Esophagus muscularis mucosa (tissue), 4 donors: ENCODE measurements around the gene KMT5B. TPM values are rescaled to one million over a fixed set of nuclear protein-coding genes. Genes with fewer than 3 reads are reported as not detected.

Source experiments
- DNase-seq: peaks from one replicate; pipeline ENCODE4 v3.0.0-alpha.2; 2017; ENCODE audit errors: extremely low spot score
- H3K27ac ChIP-seq, 4 donors: fragments of 200-600 bp; sonication (generic); replicated peaks in 1 of 4; 1 replicate in 3 of 4; 2 replicates in 1 of 4; pipeline ENCODE4 v1.5.1; 2016 to 2019; ENCODE audit warnings: mild to moderate bottlenecking in 1 of 4
- H3K27me3 ChIP-seq, 4 donors: fragments of 200-600 bp; sonication (generic); one replicate each; pipeline versions ENCODE4 v1.5.1 to v1.6.0; 2016 to 2019
- H3K36me3 ChIP-seq, 4 donors: fragments of 200-600 bp; sonication (generic); one replicate each; pipeline ENCODE4 v1.5.1; 2016 to 2019
- H3K4me1 ChIP-seq, 4 donors: fragments of 200-600 bp; sonication (generic); one replicate each; pipeline ENCODE4 v1.5.1; 2016 to 2019
- H3K4me3 ChIP-seq, 4 donors: fragments of 200-600 bp; sonication (generic); 1 replicate in 2 of 4; 2 replicates in 2 of 4; pipeline ENCODE4 v1.5.1; 2016 to 2019; ENCODE audit warnings: mild to moderate bottlenecking in 4 of 4, moderate library complexity in 1 of 4
- H3K9me3 ChIP-seq, 4 donors: fragments of 200-600 bp; sonication (generic); 1 replicate in 3 of 4; 2 replicates in 1 of 4; pipeline ENCODE4 v1.5.1; 2016 to 2019
- EP300 ChIP-seq: sonication (generic); formaldehyde crosslinking; IDR thresholded peaks from one replicate; pipeline ENCODE4 v1.6.1; 2017; ENCODE audit warnings: antibody characterized with exemption
- POLR2A ChIP-seq: fragments of 450-650 bp; IDR thresholded peaks from one replicate; pipeline ENCODE4 v1.6.1; 2017; ENCODE audit warnings: antibody characterized with exemption, moderate library complexity, mild to moderate bottlenecking, low read depth
- POLR2AphosphoS5 ChIP-seq, 2 donors: sonication (generic); formaldehyde crosslinking; IDR thresholded peaks; one replicate each; pipeline ENCODE4 v1.6.1; 2017; ENCODE audit warnings: antibody characterized with exemption in 2 of 2
- WGBS: methylation state at CpG from one replicate; pipeline ENCODE4 v1.1.5; 2018; 5-methylcytosine and 5-hydroxymethylcytosine counted together
- intact Hi-C: fragments of 100-400 bp; cut with DNase I; formaldehyde crosslinking; loops from one replicate; pipeline ENCODE4 v1.15.1; 2023
- total RNA-seq, 4 donors: library from RNA; depleted of rRNA; stranded (reverse); fragments of >200 nt; gene quantifications; one replicate each; pipeline versions ENCODE4 v1.1.0 to v1.2.1, GENCODE V29; 2016
- TF ChIP-seq, protein P1 (sequence below), 3 experiments: fragments of 200-600 bp in 2 of 3; fragments of 450-650 bp in 1 of 3; sonication (generic) in 2 of 3; IDR thresholded peaks; one replicate each; pipeline ENCODE4 v1.5.1; 2017 to 2019; ENCODE audit warnings: antibody characterized with exemption in 3 of 3, mild to moderate bottlenecking in 2 of 3, moderate library complexity in 1 of 3

KMT5B gene
- total RNA-seq, 4 donors from 2014 or later = 28.7 to 49.4 (median 43.3) TPM

DNA sequence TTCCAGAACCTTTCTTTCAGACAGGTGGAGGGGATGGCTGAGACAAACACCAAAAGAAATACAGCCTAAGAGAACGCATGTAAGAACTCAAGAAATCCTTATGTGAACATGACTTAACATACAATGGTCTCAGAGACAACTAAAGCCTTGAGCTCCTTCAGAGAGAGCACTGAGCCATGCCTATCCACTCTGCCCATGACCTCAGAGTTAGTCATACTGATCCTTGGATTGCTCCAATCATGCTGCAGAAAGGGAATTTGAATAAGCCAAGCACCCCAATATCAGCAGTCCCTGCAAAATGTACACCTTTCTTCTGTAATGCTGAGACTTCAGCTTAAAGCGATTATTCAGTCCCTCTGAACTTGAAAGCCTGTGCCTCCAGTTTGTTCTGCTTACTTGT, 48.7 kb downstream of the KMT5B start:
- H3K4me1 ChIP-seq = no peaks in the 10 kb centered on the region
- no peak overlapping the region for H3K4me3 ChIP-seq
- H3K36me3 ChIP-seq = peaks cover 42 to 82% (median 65%) of the 10 kb centered on the region in 4 donors
- 83% methylated on average over 2 of the region's 2 CpGs for WGBS
- no peaks in the 10 kb centered on the region for H3K27me3 ChIP-seq
- no peak overlapping the region for H3K27ac ChIP-seq
- intact Hi-C loops = no loop called here
- no peak for TF ChIP-seq POLR2AphosphoS5 (IDR thresholded peaks at IDR 0.05)
- no peak for TF ChIP-seq EP300
- TF ChIP-seq POLR2A = no peak
- TF ChIP-seq, protein P1, sequence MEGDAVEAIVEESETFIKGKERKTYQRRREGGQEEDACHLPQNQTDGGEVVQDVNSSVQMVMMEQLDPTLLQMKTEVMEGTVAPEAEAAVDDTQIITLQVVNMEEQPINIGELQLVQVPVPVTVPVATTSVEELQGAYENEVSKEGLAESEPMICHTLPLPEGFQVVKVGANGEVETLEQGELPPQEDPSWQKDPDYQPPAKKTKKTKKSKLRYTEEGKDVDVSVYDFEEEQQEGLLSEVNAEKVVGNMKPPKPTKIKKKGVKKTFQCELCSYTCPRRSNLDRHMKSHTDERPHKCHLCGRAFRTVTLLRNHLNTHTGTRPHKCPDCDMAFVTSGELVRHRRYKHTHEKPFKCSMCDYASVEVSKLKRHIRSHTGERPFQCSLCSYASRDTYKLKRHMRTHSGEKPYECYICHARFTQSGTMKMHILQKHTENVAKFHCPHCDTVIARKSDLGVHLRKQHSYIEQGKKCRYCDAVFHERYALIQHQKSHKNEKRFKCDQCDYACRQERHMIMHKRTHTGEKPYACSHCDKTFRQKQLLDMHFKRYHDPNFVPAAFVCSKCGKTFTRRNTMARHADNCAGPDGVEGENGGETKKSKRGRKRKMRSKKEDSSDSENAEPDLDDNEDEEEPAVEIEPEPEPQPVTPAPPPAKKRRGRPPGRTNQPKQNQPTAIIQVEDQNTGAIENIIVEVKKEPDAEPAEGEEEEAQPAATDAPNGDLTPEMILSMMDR (IDR thresholded peaks at IDR 0.05) = no peak
- no peaks in the 10 kb centered on the region for H3K9me3 ChIP-seq
- no peak for DNase-seq

DNA sequence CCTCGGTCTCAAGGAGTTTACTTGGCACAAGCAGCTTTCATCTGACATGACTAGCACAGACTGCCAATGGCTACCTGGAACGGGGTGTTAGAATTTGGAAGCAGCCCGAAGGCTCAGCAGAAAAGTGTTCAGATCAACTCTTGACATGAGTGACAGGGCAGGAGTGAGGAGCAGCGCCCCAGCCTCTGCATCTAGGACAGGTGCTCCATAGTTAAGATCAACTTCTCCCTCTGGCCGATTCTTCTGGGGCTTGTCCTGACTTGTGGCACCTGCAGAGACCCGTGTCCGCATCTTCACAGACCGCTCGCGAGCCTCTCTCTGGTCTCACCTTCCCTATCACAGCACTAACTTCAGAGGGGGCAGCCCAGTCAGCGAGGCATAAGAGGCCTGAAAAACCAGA, 49.4 kb downstream of the KMT5B start:
- Histone ChIP-seq H3K27ac (no peak overlapping the region), H3K4me1 (no peaks in the 10 kb centered on the region), H3K27me3 (no peaks in the 10 kb centered on the region), H3K4me3 (no peak overlapping the region), H3K36me3 (peaks cover 34 to 81% (median 59%) of the 10 kb centered on the region in 4 donors), H3K9me3 (no peaks in the 10 kb centered on the region)
- TF ChIP-seq, protein P1 (IDR thresholded peaks at IDR 0.05) = no peak
- TF ChIP-seq POLR2AphosphoS5 (IDR thresholded peaks at IDR 0.05) (no peak), EP300 (no peak), POLR2A (no peak)
- DNase-seq = peak; percentile 80
- 100% methylated on average over 2 of the region's 11 CpGs for WGBS
- intact Hi-C loops = no loop called here

DNA sequence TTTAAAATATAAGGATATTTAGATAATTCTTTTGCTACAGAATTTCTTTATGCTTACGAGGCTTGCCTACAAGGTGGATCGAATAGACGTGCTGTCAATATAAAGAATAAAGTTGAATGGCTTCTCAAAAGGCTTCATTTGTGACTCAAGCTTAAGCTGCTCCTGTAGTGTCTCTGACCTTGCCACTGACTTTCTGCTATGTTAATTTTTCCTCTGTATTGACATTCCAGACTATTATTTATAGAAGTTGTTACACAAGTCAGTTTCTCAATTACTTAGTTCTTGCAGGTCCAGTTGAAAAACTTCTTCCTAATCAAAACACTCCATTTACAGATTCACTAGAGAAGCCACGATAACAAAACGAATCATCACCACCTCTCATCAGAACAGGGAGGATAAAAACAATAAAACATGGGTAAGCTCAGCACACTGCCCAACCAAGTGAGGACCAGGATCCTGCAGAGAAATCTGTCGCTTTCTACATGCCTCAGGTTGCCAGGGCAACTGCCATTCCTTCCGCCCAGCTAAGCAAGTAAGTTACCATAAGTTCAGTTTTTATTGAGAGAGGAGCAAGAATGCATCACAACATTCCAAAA, 52.9 kb downstream of the KMT5B start:
- intact Hi-C loops = no loop called here
- Histone ChIP-seq H3K4me3 (no peak overlapping the region), H3K9me3 (no peaks in the 10 kb centered on the region), H3K36me3 (peaks cover 20 to 64% (median 39%) of the 10 kb centered on the region in 4 donors), H3K27ac (no peak overlapping the region), H3K27me3 (no peaks in the 10 kb centered on the region), H3K4me1 (no peaks in the 10 kb centered on the region)
- DNase-seq = peak; percentile 37
- TF ChIP-seq, protein P1 (IDR thresholded peaks at IDR 0.05) = no peak
- TF ChIP-seq POLR2A (no peak), POLR2AphosphoS5 (IDR thresholded peaks at IDR 0.05) (no peak), EP300 (no peak)
- WGBS = 77% methylated on average over 7 of the region's 7 CpGs

- H3K4me3 ChIP-seq = no peak overlapping the region
- WGBS = 76% methylated on average over 6 of the region's 6 CpGs
- no peak overlapping the region for H3K27ac ChIP-seq
- no peaks in the 10 kb centered on the region for H3K4me1 ChIP-seq
- no peaks in the 10 kb centered on the region for H3K9me3 ChIP-seq
- H3K36me3 ChIP-seq = peaks cover 19 to 59% (median 36%) of the 10 kb centered on the region in 4 donors
- DNase-seq = no peak
- intact Hi-C loops = no loop called here
- H3K27me3 ChIP-seq = no peaks in the 10 kb centered on the region
- TF ChIP-seq POLR2A (no peak), POLR2AphosphoS5 (IDR thresholded peaks at IDR 0.05) (no peak), EP300 (no peak)
- TF ChIP-seq, protein P1 (IDR thresholded peaks at IDR 0.05) = no peak
Observed at GRCh38 chr11:68159665-68160064, 53.4 kb downstream of the KMT5B start.

- TF ChIP-seq, protein P1 (IDR thresholded peaks at IDR 0.05) = no peak
- no peak for TF ChIP-seq POLR2AphosphoS5 (IDR thresholded peaks at IDR 0.05)
- TF ChIP-seq POLR2A = no peak
- no peak for TF ChIP-seq EP300
- Histone ChIP-seq H3K27ac (no peak overlapping the region), H3K9me3 (no peaks in the 10 kb centered on the region), H3K27me3 (no peaks in the 10 kb centered on the region), H3K4me3 (no peak overlapping the region), H3K4me1 (no peaks in the 10 kb centered on the region), H3K36me3 (peaks cover 19 to 54% (median 34%) of the 10 kb centered on the region in 4 donors)
- intact Hi-C loops = no loop called here
- no peak for DNase-seq
- 90% methylated on average over 9 of the region's 9 CpGs for WGBS
Observed at GRCh38 chr11:68159161-68159560, 53.9 kb downstream of the KMT5B start.
